NCI-H2081 (cell line): ENCODE measurements around the gene TUBE1.
A peak's percentile ranks its signal among the peaks of the same experiment; 100 is the strongest.
"Not testable (repeated sequence)": the region's sequence is repeated elsewhere in the genome, so short reads cannot be mapped to it uniquely, and the experiment has no call there.

Experiments
- DNase-seq, 2 experiments: peaks; one replicate each; lab custom pipeline; 2025; lab: John Stamatoyannopoulos, UW

TUBE1 gene

GRCh38 chr6:112062966-112063365, 24.3 kb downstream of the TUBE1 start:
- no peak for DNase-seq

DNA sequence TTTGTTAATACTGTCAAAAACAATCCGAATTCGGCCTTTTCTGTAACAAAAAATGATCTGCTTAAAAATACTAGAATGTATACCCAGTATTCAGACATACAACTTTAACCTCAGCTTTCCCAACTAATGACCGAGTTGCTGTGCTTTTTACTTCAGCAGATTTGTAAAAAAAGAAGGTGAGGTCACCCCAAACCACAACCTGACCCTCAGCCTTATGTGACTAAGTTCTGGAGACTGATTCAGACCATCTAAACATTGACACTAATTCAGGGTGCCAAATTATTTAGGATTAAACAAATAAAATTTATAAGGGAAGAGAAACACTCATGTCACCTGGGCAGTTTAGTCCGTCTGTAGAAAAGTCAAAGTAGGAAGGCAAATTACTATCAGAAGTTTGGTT, 25.7 kb downstream of the TUBE1 start:
- DNase-seq: no peak

GRCh38 chr6:112058243-112059032, 28.8 kb downstream of the TUBE1 start:
- no peak for DNase-seq

DNA sequence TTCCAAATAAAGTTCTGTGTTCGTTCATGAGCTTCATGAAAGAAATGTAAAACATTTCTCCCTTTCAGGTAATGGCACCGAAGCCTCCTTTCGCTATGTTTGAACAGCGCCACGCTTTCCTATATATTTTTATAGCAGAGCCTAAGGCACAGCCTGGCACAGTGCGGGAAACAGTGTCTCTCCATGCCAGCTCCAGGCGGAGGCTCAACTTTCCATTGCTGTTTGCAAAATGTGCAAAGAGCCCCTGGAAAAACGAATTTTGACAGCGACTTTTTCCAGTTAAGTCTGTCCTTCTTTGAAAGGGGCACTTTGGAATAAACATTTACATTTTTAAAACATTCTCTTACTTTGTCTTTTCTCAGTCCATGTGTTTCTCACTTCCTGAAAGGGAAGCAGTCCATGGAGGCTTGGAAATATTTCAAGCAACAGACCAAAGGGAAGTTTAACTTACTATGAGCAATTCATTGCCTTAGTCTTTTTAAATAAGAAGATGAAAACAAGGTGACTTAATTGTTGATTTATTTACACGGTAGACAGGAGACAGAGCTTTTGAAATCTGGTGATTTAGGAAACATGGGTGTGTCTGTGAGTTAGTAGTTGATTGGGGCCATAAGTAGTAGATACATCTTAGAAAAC, 32.6 kb downstream of the TUBE1 start:
- no peak for DNase-seq

GRCh38 chr6:112054001-112054400, 33.3 kb downstream of the TUBE1 start, which contains the start of gene CCN6:
CCN6 (plus strand) TSS chr6:112054104; CDS start chr6:112054358, 254 bp downstream.
- DNase-seq: no peak

DNA sequence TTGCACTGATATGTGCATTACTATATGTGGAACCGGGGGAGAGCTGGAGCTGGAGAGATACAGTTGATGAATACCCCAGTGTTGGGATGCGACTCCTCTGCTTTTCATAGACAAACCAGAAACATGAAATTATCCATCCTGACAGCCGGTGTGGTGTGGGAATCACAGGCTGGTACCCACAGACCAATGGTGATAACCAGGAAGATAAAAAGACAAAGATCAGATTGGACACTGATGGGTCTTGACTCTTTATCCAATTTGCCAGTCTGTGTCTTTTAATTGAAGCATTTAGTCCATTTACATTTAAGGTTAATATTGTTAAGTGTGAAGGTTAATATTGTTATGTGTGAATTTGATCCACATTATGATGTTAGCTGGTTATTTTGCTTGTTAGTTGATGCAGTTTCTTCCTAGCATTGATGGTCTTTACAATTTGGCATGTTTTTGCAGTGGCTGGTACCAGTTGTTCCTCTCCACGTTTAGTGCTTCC, 36.0 kb downstream of the TUBE1 start:
- not testable (repeated sequence) for DNase-seq

DNA sequence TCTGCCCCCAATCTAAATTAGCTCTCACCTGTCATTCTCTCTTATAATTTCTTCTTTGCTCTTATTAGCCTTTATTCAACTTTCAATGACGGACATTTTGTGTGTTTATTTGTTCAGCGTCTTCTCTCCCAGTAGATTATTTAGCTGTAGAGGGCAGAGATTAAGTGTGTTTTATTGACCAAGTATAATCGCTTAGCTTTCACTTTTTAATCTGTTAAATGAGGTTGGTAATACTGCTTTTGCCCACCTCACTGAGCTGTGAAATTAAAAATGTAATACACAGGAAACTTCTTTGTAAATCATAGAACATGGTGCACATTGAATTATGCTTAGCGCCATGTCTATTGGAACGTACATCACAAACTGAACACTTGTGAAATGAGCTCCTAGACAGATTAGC, 36.9 kb downstream of the TUBE1 start:
- DNase-seq: no peak

DNA sequence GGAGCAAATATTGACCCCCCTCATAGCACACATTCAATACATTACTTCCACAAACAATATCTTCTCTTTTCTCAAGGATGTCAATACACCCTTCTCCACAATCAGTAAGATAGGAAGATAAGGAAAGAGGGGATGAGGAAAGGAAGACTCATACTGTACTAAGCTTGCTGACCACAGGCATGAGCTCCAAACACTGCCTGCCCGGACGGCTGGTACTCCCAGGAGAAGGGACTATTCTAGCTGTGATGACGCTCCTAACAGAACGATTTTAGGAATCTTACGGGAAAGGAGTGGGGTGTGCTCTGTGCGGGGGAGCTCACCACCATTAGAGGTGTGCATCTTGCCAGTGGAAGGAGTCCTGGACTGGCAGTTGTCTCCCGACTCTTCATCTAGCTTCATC, 37.3 kb downstream of the TUBE1 start:
- no peak for DNase-seq

DNA sequence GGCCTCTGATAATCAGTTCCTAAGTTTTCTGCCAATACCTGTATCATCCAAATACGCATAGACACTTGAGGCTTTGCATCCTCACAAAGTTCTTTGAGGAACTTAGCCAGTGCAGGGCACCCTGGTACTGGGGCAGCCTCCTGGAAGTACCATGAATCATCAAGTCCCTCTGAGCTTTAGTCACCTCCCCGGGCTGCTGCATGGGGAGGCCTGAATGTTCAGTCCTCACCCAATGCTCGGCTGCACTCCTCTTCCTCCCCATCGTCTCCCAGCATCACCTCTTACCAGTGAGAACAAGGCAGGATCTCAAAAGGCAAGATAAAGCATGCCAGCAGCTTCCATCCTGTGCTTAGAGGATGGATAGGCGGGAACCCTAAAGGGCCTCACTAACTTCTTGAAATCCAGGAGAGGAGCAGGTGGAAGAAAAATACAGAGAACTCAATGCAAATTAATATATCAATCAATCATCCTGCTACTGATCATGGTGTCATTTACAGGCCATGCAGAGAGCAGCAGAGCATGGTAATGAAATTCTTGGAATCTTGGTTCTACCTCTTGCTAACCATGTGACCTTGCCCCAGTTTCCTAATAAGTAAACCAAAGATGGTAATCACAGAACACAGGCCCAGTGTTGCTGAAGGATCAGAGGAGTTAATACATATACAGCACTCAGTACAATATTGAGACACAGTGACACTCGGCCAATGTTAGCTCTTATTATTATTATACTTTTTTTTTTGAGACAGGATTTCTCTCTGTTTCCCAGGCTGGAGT, 38.1 kb downstream of the TUBE1 start:
- DNase-seq: no peak

DNA sequence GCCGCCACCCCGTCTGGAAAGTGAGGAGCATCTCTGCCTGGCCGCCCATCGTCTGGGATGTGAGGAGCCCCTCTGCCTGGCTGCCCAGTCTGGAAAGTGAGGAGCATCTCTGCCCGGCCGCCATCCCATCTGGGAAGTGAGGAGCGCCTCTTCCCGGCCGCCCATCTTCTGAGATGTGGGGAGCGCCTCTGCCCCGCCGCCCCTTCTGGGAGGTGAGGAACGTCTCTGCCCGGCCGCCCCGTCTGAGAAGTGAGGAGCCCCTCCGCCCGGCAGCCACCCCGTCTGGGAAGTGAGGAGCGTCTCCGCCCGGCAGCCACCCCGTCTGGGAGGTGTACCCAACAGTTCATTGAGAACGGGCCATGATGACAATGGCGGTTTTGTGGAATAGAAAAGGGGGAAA, 39.8 kb downstream of the TUBE1 start:
- DNase-seq: not testable (repeated sequence)

DNA sequence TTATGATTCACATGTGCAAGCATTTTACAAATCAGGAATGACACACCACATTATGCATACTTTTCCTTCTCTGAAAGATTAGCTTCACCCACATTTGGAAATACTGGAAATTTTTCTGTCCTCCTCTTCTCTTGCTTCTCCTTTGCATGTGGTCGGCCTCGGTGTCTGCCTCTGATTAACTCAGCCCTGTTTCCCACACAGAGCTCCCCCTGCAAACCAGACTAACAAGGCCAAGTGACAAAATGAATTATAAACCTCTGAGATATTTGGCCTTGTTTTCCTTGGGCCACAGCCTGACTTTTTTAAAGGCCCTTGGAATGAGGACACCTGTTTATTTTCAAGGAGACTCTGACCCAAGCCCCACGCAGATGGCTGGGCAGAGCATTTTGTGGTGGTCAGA, 42.4 kb downstream of the TUBE1 start:
- no peak for DNase-seq

DNA sequence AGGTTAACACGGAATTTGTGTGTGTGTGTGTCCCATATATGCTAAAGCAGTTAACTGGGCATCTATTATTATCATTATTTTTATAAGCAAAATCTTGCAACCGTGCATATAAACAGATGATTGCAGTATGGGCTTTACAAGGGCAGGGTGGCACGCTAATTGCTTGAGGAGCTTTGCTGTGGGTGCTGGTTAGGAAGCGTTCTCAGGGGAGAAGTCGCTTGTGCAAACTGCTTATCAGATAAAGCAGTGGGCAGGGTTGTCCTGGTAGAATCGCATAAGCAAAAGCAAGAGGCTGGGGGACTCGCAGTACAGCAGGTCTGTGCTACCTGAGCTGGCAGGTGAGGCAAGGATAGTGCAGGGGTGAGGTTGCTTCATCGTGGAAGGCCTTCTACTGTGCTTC, 43.1 kb downstream of the TUBE1 start:
- no peak for DNase-seq

DNA sequence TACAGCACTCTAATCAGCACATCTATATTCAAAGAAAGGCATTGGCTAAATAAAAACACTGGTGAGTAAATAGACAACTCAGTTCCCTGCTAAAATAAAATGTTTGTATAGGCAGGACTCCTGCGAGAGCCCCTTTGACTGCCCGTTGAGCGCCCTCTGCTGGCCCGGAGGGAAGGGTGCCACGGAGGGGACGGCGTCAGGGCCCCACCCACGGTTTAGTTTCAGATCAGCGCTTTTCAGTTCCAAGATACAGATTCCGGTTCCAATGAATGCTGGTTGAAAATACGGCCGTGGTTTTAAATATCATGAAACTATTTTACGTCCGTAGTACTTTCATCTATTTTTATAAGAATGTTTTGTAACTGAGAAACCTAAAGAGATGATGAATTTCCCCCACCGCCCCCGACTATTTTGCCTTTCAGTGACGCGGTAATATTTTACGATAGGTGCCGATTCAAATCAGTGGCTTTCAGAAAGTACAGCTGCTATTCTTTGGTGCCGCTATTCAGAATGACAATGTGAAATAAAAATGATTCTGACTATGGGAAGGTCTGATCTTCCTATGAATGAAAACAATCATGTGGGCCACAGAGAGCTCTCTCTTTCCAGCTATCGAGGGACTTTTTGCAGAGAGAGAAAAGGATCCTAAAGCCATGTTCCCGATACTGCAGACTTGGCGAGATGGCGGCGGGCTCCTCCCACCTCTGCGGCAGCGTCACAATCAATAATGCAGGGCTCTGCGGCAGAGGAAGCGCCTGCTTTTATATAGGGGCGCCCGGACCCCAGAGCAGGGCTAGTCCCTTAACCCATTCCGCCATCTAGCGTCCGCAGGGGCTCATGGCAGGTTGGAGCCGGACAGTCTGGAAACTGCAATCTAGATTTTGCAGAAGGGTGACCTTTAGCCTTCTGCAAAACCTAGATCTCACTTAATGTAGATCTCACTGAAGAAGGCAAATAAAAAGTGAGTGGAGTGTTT, 44.0 kb downstream of the TUBE1 start:
- DNase-seq: peak; percentile 82 to 85

DNA sequence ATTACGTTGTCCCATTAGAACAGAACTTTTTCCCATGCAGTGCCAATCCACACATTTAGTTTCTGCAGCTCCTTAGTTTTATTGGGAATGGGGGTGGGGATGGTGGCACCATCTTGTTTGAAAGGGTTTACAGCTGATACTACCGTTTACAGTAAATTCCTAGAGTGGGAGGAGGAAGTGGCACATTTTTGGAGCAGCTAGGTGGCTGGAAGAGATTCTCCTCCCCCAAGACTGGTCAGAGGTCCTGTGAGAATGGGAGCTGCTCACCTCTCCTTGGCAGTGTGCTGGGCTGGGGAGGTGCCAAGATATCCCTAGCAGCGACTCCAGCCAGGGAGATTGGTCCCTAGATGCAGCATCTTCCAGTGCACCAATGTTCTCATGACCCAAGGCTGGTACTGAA, 45.7 kb downstream of the TUBE1 start:
- no peak for DNase-seq

- DNase-seq: no peak
Observed at GRCh38 chr6:112040956-112041355, 46.3 kb downstream of the TUBE1 start.

- no peak for DNase-seq
Observed at GRCh38 chr6:112039431-112039770, 47.9 kb downstream of the TUBE1 start.

DNA sequence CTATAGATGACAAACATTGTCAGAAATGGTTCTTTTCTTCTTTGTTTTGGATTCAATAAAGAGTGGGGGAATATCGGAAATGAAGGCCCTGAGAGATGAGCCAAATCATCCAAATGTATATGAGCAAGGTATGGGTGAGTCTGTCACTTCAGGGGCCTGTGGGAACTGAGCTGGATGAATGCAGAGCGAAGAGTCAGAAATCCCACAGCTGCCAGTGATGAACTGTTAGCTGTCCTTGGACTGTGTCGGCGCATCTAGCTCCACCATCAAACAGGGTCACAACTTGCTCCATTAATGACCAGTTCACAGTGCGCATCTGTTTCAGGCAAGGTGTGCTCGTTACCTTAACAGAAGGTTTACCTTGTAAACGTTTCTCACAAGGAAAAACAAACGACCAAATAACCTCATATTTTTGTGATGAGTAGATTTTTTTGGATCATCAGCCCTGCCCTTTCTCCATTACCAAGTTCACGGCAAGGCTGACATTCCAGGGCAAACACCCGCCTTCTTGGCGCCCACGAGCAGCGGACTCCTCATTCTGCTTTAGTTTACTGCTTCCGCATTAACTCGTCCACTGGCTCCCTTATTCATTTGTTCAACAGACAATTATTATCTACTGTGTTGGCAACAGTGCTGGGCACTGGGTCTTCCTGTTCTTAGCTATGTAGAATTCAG, 48.4 kb downstream of the TUBE1 start:
- DNase-seq: no peak

DNA sequence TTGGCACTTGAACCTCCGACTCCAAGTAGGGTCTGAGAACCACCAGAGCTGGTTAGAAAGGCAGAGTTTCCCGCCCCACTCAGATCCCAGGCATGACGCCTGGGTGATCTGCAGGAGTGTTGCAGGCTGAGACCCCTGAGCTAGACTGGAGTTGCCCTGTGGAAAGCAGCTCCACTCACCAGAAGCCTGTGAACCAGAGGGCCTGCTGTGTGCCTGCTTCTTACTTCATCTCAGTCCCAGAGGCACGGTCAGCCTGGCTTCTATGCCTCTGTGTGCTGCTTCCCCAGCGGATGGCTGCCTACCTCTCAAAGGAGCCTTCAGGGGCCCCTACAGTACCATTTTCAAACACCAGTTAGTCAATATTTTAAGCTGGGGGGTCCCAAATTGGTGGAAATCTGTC, 49.0 kb downstream of the TUBE1 start:
- DNase-seq: no peak

GRCh38 chr6:112037783-112038216, 49.5 kb downstream of the TUBE1 start:
- no peak for DNase-seq

- no peak for DNase-seq
Observed at GRCh38 chr6:112036088-112036637, 51.1 kb downstream of the TUBE1 start.

DNA sequence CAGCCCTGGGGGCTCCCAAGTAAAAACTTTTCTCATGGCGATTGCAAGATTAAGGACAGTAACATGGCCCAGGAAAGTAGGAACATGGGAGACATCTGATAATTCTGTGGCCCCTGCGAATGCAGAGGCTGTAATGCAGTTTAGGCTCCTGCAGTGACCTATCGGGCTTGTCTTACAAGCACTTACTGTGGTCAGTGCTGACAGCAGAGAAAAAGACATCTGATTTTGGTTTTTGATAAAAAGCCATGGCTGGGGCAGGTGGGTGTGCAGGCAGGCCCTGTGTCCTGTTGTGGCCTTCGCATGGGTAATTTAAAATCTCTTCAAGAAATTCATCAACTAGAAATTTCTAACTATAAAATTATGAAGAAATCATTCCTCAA, 52.7 kb downstream of the TUBE1 start:
- DNase-seq: no peak
